ENCODE results near the gene KCNJ2.

Gene KCNJ2

DNA sequence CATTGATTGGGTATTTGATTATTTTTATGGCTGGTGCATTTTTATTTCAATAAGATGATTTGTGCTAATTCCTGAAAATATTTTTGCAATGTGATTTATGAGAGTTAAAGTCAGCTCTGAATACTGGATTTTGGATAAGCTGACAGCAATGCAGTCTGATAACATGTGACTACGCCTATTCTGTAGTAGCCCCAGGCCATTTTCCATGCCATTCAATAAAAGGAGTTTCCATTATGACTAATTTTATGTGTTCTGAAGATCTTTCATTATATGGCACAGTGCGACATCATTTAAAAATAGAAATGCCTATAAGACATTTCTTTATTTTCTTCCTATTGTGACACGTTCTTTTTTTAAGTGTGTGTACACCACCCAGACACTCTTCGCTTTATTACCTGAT, 46.3 kb downstream of the KCNJ2 start:
- DNase-seq (ENCODE audit: low spot score) = no peak
- TF ChIP-seq, protein P1, sequence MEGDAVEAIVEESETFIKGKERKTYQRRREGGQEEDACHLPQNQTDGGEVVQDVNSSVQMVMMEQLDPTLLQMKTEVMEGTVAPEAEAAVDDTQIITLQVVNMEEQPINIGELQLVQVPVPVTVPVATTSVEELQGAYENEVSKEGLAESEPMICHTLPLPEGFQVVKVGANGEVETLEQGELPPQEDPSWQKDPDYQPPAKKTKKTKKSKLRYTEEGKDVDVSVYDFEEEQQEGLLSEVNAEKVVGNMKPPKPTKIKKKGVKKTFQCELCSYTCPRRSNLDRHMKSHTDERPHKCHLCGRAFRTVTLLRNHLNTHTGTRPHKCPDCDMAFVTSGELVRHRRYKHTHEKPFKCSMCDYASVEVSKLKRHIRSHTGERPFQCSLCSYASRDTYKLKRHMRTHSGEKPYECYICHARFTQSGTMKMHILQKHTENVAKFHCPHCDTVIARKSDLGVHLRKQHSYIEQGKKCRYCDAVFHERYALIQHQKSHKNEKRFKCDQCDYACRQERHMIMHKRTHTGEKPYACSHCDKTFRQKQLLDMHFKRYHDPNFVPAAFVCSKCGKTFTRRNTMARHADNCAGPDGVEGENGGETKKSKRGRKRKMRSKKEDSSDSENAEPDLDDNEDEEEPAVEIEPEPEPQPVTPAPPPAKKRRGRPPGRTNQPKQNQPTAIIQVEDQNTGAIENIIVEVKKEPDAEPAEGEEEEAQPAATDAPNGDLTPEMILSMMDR (IDR thresholded peaks at IDR 0.05; ENCODE audit: extremely low read depth, missing control alignments) = no peak

DNA sequence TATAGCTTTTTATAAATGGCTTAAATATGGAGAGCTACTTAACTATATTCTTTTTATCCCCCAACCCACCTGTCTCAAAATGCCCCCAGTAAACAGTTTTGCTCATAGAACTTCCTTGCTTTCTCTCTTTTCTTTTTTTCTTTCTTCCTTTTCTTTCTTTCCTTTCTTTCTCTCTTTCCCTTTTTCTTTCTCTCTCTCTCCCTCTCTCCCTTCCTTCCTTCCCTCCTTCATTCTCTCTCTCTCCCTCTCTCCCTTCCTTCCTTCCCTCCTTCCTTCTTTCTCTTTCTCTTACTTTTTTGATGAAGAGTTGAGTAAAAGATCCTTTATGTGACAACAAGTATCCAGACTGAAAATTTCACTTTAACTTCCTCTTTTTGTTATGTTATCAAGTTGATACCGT, 48.2 kb downstream of the KCNJ2 start:
- DNase-seq (ENCODE audit: low spot score) = no peak
- TF ChIP-seq, protein P1 (IDR thresholded peaks at IDR 0.05; ENCODE audit: extremely low read depth, missing control alignments) = no peak

DNA sequence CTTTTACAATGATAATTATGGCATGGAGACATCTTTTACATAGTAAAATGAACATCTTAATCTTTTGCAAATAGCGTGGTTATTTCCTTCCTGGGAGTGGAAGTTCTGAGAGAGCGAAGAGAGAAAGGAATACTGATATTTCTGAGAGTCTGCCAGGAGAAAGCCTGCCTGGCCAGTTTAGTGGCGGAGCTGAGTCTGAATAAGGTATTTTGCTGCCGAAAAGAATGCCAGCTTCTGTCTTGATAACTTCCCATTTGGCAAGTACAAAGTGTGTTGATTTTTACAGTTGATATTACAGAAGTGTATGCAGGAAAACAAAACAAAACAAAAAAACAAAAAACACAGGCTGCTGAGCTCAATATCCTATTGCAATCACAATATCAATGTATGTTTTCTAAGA, 55.9 kb downstream of the KCNJ2 start:
- DNase-seq (ENCODE audit: low spot score) = no peak
- TF ChIP-seq, protein P1 (IDR thresholded peaks at IDR 0.05; ENCODE audit: extremely low read depth, missing control alignments) = no peak

All from GM20000 (cell line).